ENCODE data around the gene PTPRG. TPM values are rescaled to one million over a fixed set of nuclear protein-coding genes. Genes with fewer than 3 reads are reported as not detected.

The PTPRG gene
- total and polyA plus RNA-seq, 2 donors (not counting 3 experiments of a cell fraction or from before 2014, with no cell fraction given), result 8.9 to 39.1 TPM

DNA sequence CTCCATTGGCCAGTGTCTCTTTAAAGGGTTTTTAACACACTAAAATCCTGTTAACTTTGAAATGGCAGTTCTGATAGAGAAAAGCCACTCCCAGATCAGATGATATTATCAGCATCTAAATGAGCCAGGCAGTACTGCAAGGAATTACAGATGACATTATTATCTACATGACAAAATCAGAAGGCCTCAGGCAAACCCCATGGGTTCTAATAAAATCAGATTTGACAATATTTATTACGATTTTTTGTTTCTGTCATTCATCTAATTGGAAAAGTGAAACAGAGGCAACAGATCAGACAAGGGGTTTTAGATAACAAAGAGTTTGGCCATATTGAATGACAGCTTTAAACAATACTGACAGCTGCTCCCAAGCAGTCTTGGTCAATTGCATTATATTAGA, 699.3 kb downstream of the PTPRG start:
- dilution Hi-C loops (cut with MboI; ENCODE audit: extremely low pct_ligation_motif_present, low sequenced_read_pairs) (no loop called here), intact Hi-C loops (cut with micrococcal nuclease) (no loop called here)
- no peaks in the 10 kb centered on the region for H4K20me1 ChIP-seq (replicated peaks; ENCODE audit: control insufficient read depth, extremely low read depth, insufficient read depth, low read length)
- TF ChIP-seq CTCF (IDR thresholded peaks at IDR 0.05; ENCODE audit: extremely low read depth in 1 of 2, insufficient read depth in 1 of 2, low read depth in 1 of 2, low read length in 2 of 2) (no peak), JUN (IDR thresholded peaks at IDR 0.05; ENCODE audit: borderline replicate concordance, insufficient read depth, insufficient read length, low read depth) (no peak), POLR2AphosphoS5 (IDR thresholded peaks at IDR 0.05; ENCODE audit: insufficient read depth, low read depth, low read length) (no peak), FOS (IDR thresholded peaks at IDR 0.05; ENCODE audit: borderline replicate concordance, insufficient read depth, low read length) (no peak), EZH2 (IDR thresholded peaks at IDR 0.05; ENCODE audit: borderline replicate concordance, low read depth, low read length, severe bottlenecking) (no peak), GATA2 (IDR thresholded peaks at IDR 0.05; ENCODE audit: insufficient read depth, insufficient read length, low read depth, low read length) (no peak), MYC (IDR thresholded peaks at IDR 0.05; ENCODE audit: low read depth, low read length) (no peak), POLR2A (IDR thresholded peaks at IDR 0.05; ENCODE audit: low read depth, low read length) (no peak)
- TF ChIP-seq, protein P1, sequence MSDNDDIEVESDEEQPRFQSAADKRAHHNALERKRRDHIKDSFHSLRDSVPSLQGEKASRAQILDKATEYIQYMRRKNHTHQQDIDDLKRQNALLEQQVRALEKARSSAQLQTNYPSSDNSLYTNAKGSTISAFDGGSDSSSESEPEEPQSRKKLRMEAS (IDR thresholded peaks at IDR 0.05; ENCODE audit: insufficient read depth, insufficient read length), result no peak
- H3K4me3 ChIP-seq (replicated peaks in 1 of 3; ENCODE audit: insufficient read depth in 1 of 3, low read depth in 1 of 3, low read length in 3 of 3), result no peak overlapping the region
- BruUV-seq (replicated peaks), result no TSS peak
- DNase-seq (ENCODE audit: low read depth, low spot score) (no peak), FAIRE-seq (no peak)
- H3K9me1 ChIP-seq (replicated peaks; ENCODE audit: control insufficient read depth, extremely low read depth, insufficient read depth, low read length), result no peaks in the 10 kb centered on the region
- H3K9ac ChIP-seq (replicated peaks; ENCODE audit: extremely low read depth, insufficient read depth, low read length), result no peak overlapping the region
- no peaks in the 10 kb centered on the region for H3K9me3 ChIP-seq (replicated peaks; ENCODE audit: control insufficient read depth, insufficient read depth, low read length)
- no peak overlapping the region for H3K4me2 ChIP-seq (ENCODE audit: insufficient read depth, low read length)
- no peak overlapping the region for H2AFZ ChIP-seq (ENCODE audit: low read depth, low read length)
- H3K27ac ChIP-seq (ENCODE audit: insufficient read depth, low read depth, low read length), result no peak overlapping the region
- H3K4me1 ChIP-seq (ENCODE audit: control insufficient read depth, extremely low read depth, insufficient read depth, low read length), result no peaks in the 10 kb centered on the region
- CTCF ChIA-PET, result no interaction called here
- H3K27me3 ChIP-seq (ENCODE audit: control insufficient read depth in 2 of 2, insufficient read depth in 2 of 2, low read length in 2 of 2), result no peaks in the 10 kb centered on the region
- no peaks in the 10 kb centered on the region for H3K36me3 ChIP-seq (ENCODE audit: control insufficient read depth in 2 of 2, extremely low read depth in 1 of 2, insufficient read depth in 2 of 2, low read length in 2 of 2)
- POLR2A ChIA-PET, result no interaction called here
- no peaks in the 10 kb centered on the region for H3K79me2 ChIP-seq (ENCODE audit: control insufficient read depth, insufficient read depth, low read length)
